IPS-NIHi11 (cell line): ENCODE results near the gene COX7A2L.

Source experiments
- DNase-seq: peaks from one replicate; pipeline ENCODE4 v3.0.0; 2012; ENCODE audit warnings: mixed read lengths, low spot score

Gene COX7A2L

GRCh38 chr2:42317945-42318344 lies 43.1 kb downstream of the COX7A2L start:
- DNase-seq: no peak

DNA sequence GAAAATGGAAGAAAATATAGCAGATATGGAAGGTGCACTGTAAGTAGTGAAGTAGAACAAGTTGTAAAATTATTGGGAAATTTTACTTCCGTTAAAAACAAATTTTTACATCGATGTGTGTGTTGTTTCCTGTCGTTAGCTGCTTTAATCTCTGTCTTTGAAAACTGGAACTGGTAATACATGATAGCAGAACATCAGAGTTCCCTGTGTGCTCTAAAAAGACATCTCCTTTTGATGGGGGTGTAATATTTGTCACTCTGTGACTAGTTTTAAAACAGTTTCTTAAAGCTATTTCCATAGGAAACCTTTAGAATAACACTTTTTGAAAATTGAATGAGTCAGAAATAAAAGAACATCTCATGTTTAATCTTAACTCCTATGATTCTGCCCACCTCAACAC lies 43.5 kb downstream of the COX7A2L start:
- no peak for DNase-seq

DNA sequence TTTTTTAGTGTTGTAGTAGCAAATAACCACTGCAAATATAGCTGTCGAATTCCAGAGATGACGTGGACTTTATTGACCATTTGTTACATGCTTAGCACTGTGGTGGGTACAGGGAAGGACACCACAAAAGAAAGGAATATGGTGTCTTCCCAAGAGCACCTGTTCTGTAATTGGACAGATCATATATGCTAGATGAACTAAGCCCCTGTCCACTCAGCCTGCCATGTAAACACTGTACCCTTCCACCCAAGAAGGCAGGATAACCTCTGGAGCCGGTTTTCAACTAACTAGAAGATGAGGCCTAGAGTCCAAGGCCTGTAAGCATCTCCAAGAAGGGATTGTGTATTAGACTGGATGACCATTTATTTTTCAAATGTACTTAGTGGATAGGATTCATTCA lies 44.1 kb downstream of the COX7A2L start:
- no peak for DNase-seq

DNA sequence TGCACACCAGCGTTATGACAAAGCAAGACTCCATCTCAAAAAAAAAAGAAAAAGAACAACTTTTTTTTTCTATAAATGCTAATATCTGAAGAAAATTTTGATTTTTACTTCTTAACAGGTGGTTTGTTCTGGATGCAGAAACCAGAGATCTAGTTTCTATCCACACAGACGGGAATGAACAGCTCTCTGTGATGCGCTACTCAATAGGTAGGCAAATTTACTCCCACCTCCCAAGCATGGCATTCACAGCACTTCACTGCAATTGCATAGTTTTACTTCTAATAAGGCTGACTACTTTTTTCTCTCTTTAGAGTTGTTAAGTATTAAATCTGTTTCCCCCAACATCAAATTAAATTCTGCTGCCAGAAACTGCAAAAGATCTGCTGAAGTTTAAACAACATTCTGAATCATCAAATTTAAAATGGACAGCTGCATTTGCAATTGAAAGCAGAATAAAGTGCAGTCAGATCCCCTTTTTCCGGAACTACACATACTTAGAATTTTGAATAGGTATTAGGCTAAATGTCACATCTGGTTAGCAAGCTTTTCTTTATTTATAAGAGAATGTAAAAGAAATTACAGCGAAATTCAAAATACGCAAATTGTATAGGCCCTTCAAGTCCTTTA lies 45.1 kb downstream of the COX7A2L start:
- DNase-seq: no peak

DNA sequence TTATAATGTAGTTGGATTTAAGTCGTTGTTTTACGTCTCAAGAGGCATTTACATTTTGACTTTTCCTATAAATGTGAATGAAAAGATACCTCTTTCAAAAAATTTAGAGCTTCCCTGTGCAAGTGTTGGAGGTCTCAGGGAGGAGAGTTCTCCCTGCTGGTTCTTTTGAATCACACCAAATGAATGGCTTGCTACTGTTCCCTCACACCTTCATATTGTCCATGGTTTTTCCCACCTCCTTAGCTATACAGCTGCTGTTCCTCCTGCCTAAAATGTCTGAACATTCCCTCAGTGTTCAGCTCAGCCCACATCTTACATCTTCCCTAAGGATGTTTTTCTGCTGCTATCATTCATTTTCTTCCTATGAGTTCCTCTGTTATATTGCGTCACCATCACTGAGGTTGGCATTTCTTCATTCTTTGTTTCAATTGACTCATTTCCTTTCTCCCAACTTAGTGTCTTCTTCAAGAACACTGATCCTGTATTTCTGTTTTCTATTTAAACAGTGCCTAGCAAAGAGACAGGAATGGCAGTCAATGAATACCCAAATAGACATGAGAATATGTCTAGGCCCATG lies 46.0 kb downstream of the COX7A2L start:
- no peak for DNase-seq

- no peak for DNase-seq
Observed at GRCh38 chr2:42312106-42312505, 48.9 kb downstream of the COX7A2L start.

DNA sequence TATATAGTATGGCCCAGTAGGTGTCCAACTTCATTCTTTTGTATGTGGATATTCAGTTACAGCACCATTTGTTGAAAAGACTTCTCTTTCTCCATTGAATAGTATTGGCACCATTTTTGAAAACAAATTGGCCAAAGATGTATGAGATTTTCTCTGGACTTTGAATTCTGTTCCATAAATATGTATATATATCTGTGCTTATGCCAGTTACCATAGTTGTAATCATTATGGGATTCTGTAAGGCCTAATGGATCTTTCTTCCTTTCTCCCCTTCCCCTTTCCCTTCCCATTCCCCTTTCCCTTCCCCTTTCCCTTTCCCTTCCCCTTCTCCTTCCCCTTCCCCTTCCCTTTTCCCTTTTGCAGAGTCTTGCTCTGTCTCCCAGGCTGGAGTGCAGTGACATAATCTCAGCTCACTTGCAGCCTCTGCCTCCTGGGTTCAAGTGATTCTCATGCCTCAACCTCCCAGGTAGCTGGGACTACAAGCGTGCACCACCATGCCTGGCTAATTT lies 51.0 kb downstream of the COX7A2L start:
- DNase-seq: no peak

- DNase-seq: no peak
Observed at GRCh38 chr2:42309366-42309765, 51.7 kb downstream of the COX7A2L start.

DNA sequence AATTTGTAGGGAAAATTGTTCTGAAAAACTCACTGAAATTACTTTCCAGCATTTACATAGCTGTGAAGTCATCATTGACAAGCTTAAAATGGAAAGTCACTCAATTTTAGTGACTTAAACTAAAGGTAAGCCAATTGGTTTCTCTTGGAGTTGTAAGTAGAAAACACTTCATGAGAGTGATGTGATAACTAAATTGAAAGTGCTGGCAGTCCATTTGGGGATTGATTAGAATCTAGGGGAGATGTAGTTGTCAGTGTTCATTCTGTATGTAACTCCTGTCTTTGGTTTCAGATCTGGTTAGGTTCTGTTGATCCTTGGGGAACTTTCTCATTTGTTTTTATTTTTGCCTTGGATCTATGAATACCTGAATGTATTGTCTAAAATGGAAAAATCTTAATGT lies 53.8 kb downstream of the COX7A2L start:
- DNase-seq: no peak

DNA sequence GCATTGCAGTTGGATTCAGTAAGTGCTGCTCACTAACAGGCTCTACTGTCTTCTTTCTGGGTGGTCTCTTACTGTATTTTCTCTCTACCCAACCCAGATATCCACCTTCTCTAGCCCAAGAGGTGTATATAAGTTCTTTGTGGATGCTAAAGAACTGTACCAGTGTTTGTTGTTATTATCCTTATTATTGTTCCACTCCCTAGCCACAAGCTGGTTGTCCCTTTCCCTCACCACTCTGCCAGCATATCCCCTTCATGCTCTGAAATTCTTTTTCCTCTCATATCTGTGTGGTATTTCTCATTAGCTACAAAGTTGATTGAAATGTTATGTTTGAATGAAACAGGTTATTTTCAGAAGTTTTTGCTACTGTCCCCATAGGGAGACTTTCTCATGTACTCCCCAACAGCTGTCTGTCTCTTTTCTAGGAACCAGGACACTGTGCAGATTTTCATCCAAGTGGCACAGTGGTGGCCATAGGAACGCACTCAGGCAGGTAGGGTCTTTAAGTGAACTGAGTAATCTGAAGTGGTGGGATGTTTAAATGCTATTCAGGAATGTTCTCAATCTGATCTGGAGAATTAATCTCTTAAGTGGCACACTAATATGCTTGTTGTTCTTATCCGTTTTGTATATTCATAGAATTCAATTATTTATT lies 56.8 kb downstream of the COX7A2L start:
- DNase-seq: no peak

DNA sequence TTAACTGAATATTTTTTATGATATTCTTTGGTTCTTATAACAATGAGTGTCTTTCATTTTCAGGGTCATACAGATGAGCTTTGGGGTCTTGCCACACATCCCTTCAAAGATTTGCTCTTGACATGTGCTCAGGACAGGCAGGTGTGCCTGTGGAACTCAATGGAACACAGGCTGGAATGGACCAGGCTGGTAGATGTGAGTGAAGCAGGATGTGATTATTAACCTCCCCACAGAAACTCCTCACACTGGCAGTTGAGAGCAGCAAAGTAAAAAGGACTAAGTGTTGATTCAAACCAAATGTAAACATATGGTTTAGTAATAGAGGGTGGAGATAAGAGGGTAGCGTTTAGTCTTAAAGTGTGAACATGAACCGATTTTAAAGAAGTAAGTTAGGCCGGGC lies 57.8 kb downstream of the COX7A2L start:
- no peak for DNase-seq

- no peak for DNase-seq
Observed at GRCh38 chr2:42300527-42300926, 60.5 kb downstream of the COX7A2L start.
